Measurements from ENCODE around the gene GSTK1.

The GSTK1 gene

DNA sequence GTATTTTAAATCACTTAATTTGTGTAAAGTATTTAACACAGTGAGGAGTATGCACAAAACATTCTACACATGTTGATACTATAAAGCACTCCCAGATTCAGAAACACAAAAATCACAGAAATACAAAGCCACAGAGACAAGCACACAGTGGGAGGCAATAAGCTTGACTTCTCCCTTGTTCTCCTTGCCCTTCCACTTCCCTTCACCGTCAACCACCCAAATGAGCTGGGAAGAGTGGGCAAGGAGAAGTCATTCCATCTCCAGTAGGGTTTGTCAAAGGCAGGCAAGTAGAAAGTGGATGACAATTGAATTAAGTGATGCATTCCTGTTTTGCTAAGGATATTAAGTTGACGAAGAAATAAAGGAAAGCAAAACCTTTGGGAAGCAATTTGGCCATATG is 17.3 kb downstream of the GSTK1 start:
- no peaks in the 10 kb centered on the region for H3K36me3 ChIP-seq (ENCODE audit: control insufficient read depth in 2 of 2, insufficient read depth in 1 of 2, low read length in 2 of 2)
- CTCF ChIA-PET, result interaction anchor here (1.9 to 2.0 kb wide), 2 partner anchors 19 to 40 kb away, joined by 5 to 7 read pairs; no protein-coding TSS in a partner anchor
- TF ChIP-seq, protein P1, sequence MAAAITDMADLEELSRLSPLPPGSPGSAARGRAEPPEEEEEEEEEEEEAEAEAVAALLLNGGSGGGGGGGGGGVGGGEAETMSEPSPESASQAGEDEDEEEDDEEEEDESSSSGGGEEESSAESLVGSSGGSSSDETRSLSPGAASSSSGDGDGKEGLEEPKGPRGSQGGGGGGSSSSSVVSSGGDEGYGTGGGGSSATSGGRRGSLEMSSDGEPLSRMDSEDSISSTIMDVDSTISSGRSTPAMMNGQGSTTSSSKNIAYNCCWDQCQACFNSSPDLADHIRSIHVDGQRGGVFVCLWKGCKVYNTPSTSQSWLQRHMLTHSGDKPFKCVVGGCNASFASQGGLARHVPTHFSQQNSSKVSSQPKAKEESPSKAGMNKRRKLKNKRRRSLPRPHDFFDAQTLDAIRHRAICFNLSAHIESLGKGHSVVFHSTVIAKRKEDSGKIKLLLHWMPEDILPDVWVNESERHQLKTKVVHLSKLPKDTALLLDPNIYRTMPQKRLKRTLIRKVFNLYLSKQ (tag by site-specific recombination; IDR thresholded peaks at IDR 0.05; ENCODE audit: borderline replicate concordance), result no peak
- TF ChIP-seq, protein P2, sequence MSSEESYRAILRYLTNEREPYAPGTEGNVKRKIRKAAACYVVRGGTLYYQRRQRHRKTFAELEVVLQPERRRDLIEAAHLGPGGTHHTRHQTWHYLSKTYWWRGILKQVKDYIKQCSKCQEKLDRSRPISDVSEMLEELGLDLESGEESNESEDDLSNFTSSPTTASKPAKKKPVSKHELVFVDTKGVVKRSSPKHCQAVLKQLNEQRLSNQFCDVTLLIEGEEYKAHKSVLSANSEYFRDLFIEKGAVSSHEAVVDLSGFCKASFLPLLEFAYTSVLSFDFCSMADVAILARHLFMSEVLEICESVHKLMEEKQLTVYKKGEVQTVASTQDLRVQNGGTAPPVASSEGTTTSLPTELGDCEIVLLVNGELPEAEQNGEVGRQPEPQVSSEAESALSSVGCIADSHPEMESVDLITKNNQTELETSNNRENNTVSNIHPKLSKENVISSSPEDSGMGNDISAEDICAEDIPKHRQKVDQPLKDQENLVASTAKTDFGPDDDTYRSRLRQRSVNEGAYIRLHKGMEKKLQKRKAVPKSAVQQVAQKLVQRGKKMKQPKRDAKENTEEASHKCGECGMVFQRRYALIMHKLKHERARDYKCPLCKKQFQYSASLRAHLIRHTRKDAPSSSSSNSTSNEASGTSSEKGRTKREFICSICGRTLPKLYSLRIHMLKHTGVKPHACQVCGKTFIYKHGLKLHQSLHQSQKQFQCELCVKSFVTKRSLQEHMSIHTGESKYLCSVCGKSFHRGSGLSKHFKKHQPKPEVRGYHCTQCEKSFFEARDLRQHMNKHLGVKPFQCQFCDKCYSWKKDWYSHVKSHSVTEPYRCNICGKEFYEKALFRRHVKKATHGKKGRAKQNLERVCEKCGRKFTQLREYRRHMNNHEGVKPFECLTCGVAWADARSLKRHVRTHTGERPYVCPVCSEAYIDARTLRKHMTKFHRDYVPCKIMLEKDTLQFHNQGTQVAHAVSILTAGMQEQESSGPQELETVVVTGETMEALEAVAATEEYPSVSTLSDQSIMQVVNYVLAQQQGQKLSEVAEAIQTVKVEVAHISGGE (tag by site-specific recombination; conservative IDR thresholded peaks at IDR 0.05; ENCODE audit: low read depth), result no peak
- TF ChIP-seq, protein P3, sequence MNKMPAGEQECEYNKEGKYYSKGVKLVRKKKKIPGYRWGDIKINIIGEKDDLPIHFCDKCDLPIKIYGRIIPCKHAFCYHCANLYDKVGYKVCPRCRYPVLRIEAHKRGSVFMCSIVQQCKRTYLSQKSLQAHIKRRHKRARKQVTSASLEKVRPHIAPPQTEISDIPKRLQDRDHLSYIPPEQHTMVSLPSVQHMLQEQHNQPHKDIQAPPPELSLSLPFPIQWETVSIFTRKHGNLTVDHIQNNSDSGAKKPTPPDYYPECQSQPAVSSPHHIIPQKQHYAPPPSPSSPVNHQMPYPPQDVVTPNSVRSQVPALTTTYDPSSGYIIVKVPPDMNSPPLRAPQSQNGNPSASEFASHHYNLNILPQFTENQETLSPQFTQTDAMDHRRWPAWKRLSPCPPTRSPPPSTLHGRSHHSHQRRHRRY (tag by site-specific recombination; IDR thresholded peaks at IDR 0.05), result no peak
- TF ChIP-seq KLF16 (tag by site-specific recombination; IDR thresholded peaks at IDR 0.05) (no peak), ZNF571 (tag by site-specific recombination; IDR thresholded peaks at IDR 0.05) (no peak)
- TF ChIP-seq, protein P4, sequence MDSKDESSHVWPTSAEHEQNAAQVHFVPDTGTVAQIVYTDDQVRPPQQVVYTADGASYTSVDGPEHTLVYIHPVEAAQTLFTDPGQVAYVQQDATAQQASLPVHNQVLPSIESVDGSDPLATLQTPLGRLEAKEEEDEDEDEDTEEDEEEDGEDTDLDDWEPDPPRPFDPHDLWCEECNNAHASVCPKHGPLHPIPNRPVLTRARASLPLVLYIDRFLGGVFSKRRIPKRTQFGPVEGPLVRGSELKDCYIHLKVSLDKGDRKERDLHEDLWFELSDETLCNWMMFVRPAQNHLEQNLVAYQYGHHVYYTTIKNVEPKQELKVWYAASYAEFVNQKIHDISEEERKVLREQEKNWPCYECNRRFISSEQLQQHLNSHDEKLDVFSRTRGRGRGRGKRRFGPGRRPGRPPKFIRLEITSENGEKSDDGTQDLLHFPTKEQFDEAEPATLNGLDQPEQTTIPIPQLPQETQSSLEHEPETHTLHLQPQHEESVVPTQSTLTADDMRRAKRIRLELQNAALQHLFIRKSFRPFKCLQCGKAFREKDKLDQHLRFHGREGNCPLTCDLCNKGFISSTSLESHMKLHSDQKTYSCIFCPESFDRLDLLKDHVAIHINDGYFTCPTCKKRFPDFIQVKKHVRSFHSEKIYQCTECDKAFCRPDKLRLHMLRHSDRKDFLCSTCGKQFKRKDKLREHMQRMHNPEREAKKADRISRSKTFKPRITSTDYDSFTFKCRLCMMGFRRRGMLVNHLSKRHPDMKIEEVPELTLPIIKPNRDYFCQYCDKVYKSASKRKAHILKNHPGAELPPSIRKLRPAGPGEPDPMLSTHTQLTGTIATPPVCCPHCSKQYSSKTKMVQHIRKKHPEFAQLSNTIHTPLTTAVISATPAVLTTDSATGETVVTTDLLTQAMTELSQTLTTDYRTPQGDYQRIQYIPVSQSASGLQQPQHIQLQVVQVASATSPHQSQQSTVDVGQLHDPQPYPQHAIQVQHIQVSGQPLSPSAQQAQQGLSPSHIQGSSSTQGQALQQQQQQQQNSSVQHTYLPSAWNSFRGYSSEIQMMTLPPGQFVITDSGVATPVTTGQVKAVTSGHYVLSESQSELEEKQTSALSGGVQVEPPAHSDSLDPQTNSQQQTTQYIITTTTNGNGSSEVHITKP (tag by site-specific recombination; IDR thresholded peaks at IDR 0.05), result no peak
- H3K9me3 ChIP-seq (ENCODE audit: control insufficient read depth, insufficient read depth, low read depth, low read length), result no peaks in the 10 kb centered on the region
- H3K27ac ChIP-seq (ENCODE audit: extremely low read depth, low read depth, low read length), result no peak overlapping the region
- no peak overlapping the region for H3K4me3 ChIP-seq (ENCODE audit: low read depth, low read length)
- POLR2A ChIA-PET, result interaction anchor here (1.2 to 1.6 kb wide), 2 partner anchors 8 to 17 kb away, joined by 4 to 8 read pairs; partner anchors contain the start of genes CASP2 and GSTK1
- H3K4me1 ChIP-seq (ENCODE audit: control insufficient read depth, insufficient read depth, low read length), result no peaks in the 10 kb centered on the region

DNA sequence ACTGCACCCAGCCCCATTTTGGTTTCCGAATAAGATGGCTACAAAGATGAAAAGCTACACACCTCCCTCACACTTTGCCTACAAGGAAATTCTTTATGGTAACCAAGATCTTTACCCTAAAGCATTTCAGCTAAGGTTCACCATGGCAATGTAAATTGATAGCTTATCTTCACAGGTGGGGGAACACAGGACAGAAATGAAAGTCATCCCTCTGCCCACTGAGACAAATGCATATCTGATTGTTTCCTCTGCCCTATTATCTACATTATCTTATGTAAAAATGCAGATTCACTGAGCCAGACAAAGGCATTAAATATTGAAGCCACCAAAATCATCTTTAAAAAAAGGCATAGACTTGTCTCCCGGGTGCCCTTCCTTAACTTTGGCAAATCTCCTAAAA is 18.3 kb downstream of the GSTK1 start:
- ChIA-PET CTCF (interaction anchor here (1.9 kb wide), 1 partner anchor 41 kb away, joined by 5 read pairs; no protein-coding TSS in a partner anchor), POLR2A (interaction anchor here (1.0 to 1.2 kb wide), 2 partner anchors 17 to 18 kb away, joined by 3 to 4 read pairs; partner anchors contain the start of gene GSTK1)
- Histone ChIP-seq H3K4me3 (ENCODE audit: low read depth, low read length) (no peak overlapping the region), H3K4me1 (ENCODE audit: control insufficient read depth, insufficient read depth, low read length) (no peaks in the 10 kb centered on the region), H3K36me3 (ENCODE audit: control insufficient read depth in 2 of 2, insufficient read depth in 1 of 2, low read length in 2 of 2) (no peaks in the 10 kb centered on the region), H3K9me3 (ENCODE audit: control insufficient read depth, insufficient read depth, low read depth, low read length) (no peaks in the 10 kb centered on the region), H3K27ac (ENCODE audit: extremely low read depth, low read depth, low read length) (no peak overlapping the region)
- TF ChIP-seq ZNF654 (tag by site-specific recombination; IDR thresholded peaks at IDR 0.05; ENCODE audit: low read depth) (no peak), GFI1B (tag by site-specific recombination; IDR thresholded peaks at IDR 0.05) (no peak), ZNF302 (tag by site-specific recombination; IDR thresholded peaks at IDR 0.05; ENCODE audit: low read depth) (no peak), ZNF837 (tag by site-specific recombination; IDR thresholded peaks at IDR 0.05) (no peak), ZNF624 (tag by site-specific recombination; IDR thresholded peaks at IDR 0.05) (no peak), SCRT2 (tag by site-specific recombination; IDR thresholded peaks at IDR 0.05) (no peak), ZNF248 (tag by site-specific recombination; IDR thresholded peaks at IDR 0.05) (no peak), ZNF558 (tag by site-specific recombination; IDR thresholded peaks at IDR 0.05) (no peak), ZNF670 (tag by site-specific recombination; IDR thresholded peaks at IDR 0.05; ENCODE audit: low read depth) (no peak), ZNF354C (tag by site-specific recombination; IDR thresholded peaks at IDR 0.05; ENCODE audit: borderline replicate concordance, low read depth) (no peak)
- TF ChIP-seq, protein P5, sequence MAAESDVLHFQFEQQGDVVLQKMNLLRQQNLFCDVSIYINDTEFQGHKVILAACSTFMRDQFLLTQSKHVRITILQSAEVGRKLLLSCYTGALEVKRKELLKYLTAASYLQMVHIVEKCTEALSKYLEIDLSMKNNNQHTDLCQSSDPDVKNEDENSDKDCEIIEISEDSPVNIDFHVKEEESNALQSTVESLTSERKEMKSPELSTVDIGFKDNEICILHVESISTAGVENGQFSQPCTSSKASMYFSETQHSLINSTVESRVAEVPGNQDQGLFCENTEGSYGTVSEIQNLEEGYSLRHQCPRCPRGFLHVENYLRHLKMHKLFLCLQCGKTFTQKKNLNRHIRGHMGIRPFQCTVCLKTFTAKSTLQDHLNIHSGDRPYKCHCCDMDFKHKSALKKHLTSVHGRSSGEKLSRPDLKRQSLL (tag by site-specific recombination; IDR thresholded peaks at IDR 0.05), result no peak
- TF ChIP-seq, protein P6, sequence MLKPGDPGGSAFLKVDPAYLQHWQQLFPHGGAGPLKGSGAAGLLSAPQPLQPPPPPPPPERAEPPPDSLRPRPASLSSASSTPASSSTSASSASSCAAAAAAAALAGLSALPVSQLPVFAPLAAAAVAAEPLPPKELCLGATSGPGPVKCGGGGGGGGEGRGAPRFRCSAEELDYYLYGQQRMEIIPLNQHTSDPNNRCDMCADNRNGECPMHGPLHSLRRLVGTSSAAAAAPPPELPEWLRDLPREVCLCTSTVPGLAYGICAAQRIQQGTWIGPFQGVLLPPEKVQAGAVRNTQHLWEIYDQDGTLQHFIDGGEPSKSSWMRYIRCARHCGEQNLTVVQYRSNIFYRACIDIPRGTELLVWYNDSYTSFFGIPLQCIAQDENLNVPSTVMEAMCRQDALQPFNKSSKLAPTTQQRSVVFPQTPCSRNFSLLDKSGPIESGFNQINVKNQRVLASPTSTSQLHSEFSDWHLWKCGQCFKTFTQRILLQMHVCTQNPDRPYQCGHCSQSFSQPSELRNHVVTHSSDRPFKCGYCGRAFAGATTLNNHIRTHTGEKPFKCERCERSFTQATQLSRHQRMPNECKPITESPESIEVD (tag by site-specific recombination; IDR thresholded peaks at IDR 0.05), result no peak

Measured in HEK293 (cell line).